Choroid plexus epithelial cell (primary cell): ENCODE data around the gene AGMAT.

Experiments used
- DNase-seq: peaks from one replicate; pipeline ENCODE4 v3.0.0-alpha.2; 2010; ENCODE audit warnings: low read depth
- H3K4me3 ChIP-seq: 2 replicates; pipeline ENCODE4 v1.5.1; 2011; ENCODE audit warnings: low read depth, mild to moderate bottlenecking, control low read depth, low read length, moderate library complexity
- CTCF ChIP-seq: conservative IDR thresholded peaks from 2 replicates; pipeline ENCODE4 v1.5.1; 2011; ENCODE audit warnings: low read depth, mild to moderate bottlenecking, control low read depth, inconsistent platforms, low read length, moderate library complexity

The AGMAT gene

DNA sequence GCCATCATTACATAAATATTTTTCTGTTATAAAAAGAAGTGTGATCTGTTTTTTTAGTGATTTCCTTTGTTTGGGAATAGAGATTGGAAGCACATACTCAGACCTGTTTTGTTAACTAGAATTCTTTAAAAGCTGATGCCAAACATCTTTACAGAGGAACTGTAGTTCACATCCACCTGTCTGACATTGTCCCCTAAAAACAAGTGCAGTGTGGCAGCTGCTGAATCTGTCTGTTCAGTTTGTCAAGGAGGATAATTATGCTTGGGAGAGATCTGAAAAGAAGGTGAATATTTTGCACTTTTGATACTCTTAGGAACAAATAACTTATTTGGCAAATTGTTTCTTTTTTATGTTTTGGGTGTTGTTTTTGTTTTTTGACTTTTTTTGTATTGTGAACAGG, 13.6 kb downstream of the AGMAT start:
- no peak overlapping the region for H3K4me3 ChIP-seq
- TF ChIP-seq CTCF = no peak
- no peak for DNase-seq

GRCh38 chr1:15570861-15571260, 14.0 kb downstream of the AGMAT start:
- DNase-seq = no peak
- TF ChIP-seq CTCF = no peak
- no peak overlapping the region for H3K4me3 ChIP-seq

DNA sequence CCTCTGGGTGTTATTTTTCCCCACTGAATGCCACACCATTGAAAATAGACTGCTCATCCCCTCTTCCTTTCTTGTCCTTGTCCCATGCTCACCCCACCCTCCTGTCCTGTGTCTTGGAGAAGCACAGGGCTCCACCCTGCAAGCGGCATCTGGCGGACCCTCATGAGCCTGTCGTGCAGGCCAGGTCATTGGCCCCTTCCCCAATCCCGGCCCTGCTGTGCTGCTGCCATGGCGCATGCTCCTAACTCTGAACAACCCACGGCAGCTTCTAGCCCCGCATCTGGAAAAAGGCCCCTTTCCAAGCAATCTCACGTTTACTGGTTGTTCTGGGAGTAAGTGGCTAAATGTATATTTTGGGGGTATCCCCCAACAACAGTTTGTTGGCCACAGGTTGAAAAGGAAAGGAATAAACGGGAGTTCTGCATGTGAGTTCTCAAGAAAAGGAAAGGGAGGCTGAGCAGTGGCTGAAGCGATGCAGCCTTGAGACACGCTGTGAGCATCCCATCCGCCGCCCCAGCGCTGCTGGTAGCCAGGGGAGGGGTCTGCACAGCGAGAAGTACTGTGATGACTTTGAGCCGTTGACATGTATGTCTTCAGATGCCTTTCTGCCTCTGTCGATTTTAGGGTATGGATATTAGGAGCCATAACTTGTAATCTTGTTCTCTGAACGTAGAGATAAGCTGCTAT, 16.3 kb downstream of the AGMAT start:
- TF ChIP-seq CTCF = no peak
- no peak overlapping the region for H3K4me3 ChIP-seq
- DNase-seq = no peak

DNA sequence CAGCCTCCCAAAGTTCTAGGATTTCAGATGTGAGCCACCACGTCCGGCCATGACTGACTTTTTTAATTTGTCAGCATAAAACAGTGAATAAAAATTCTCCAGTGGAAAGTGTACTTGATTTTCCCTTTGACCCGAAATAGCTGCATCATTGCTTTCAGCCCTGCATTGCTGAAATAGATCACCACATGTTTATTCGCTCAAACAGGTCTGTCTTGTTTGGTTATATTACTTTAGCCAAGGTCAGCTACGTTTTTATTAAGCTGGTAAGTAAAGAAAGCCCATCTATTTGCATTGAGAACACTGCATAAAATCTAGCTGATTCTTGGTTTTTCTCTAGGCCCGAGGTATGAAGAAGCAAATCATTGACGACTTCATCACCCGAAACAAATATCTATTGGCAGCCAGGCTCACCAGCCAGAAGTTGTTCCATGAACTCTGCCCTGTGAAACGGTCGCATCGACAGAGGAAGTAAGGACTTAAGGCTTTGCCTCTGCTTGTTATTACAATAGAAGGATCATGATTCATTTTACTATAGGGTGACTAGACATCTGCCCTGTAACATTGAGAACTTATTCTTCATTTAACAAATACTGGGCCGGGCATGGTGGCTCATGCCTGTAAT, 25.6 kb downstream of the AGMAT start:
- DNase-seq = no peak
- TF ChIP-seq CTCF = no peak
- no peak overlapping the region for H3K4me3 ChIP-seq

DNA sequence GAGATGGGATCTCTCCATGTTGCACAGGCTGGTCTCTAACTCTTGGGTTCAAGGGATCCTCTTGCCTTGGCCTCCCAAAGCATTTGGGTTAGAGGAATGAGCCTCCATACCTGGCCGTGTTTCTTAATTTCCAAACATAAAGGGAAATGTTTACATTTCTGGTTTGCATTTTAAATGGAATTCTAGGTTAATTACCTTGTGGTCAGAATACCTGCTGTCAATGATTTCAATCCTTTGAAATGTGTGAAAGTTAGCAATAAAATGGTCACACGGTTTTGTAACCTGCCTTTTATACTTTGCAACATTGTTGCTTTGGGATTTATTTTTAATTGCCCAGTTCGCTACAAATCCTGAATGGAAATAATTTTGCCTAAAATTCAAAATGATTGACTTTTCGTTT, 26.3 kb downstream of the AGMAT start:
- no peak for TF ChIP-seq CTCF
- no peak for DNase-seq
- no peak overlapping the region for H3K4me3 ChIP-seq

- TF ChIP-seq CTCF = no peak
- H3K4me3 ChIP-seq = no peak overlapping the region
- DNase-seq = no peak
Observed at GRCh38 chr1:15557594-15557993, 27.3 kb downstream of the AGMAT start.

DNA sequence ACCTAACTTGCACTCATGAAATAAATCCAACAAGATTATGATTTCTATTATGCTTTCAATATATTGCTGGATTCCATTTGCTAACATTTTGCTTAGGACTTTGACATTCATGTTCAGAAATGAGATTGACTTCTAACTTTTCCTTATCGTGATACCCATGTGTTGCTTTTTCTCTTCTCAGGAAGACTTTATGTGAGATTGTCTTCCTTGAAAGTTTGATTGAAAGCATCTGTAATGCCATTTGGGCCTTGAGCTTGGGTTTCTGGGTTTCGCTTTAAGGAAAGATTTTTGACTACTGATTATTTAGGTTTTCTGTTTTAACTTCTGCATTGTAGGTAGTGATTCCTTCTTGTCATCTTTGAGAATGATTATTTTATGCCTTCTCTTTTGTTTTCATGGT, 27.8 kb downstream of the AGMAT start:
- no peak for TF ChIP-seq CTCF
- DNase-seq = no peak
- no peak overlapping the region for H3K4me3 ChIP-seq
